ENCODE measurements around the gene LTBP4.

- TF ChIP-seq CTCF (IDR thresholded peaks at IDR 0.05) (no peak), POLR2A (IDR thresholded peaks at IDR 0.05) (no peak)
Measured at GRCh38 chr19:40588110-40588854, 12.9 kb upstream of the LTBP4 start.
